K562 (cell line): ENCODE data around the gene LRP1-AS. TPM values are rescaled to one million over a fixed set of nuclear protein-coding genes. Genes with fewer than 3 reads are reported as not detected.

Source experiments
- BCL6 ChIP-seq: fragments of 250-450 bp; sonication (Bioruptor Pico); IDR thresholded peaks from 2 replicates; pipeline ENCODE4 v1.4.0; 2020
- BCLAF1 ChIP-seq, 2 experiments: fragments of 450-650 bp in 1 of 2; IDR thresholded peaks; 2 replicates each; pipeline ENCODE4 v1.6.1; 2011 to 2017; ENCODE audit warnings: low read depth in 2 of 2, antibody characterized with exemption in 1 of 2, borderline replicate concordance in 1 of 2, low read length in 1 of 2, mild to moderate bottlenecking in 1 of 2, mixed read lengths in 1 of 2; ENCODE audit not compliant: control insufficient read depth in 1 of 2
- CREB5 ChIP-seq: fragments of 250-450 bp; sonication (Bioruptor Pico); IDR thresholded peaks from 2 replicates; pipeline ENCODE4 v1.5.0; 2020; ENCODE audit warnings: mild to moderate bottlenecking
- CREBBP ChIP-seq: IDR thresholded peaks from one replicate; pipeline ENCODE4 v1.6.1; 2012; ENCODE audit warnings: low read depth, mild to moderate bottlenecking, control low read depth, inconsistent platforms, low read length
- DMBX1 ChIP-seq: fragments of 250-450 bp; sonication (Bioruptor Pico); IDR thresholded peaks from 2 replicates; pipeline ENCODE4 v1.8.0; 2022; ENCODE audit warnings: inconsistent platforms, mild to moderate bottlenecking, moderate library complexity, borderline replicate concordance
- FOXK2 ChIP-seq, 2 experiments: fragments of 450-650 bp; IDR thresholded peaks in 1 of 2; conservative IDR thresholded peaks in 1 of 2; 2 replicates each; pipeline ENCODE4 v1.6.1; 2016; ENCODE audit warnings: low read depth in 2 of 2, mild to moderate bottlenecking in 1 of 2
- IRF1 ChIP-seq: sonication (generic); formaldehyde crosslinking; IDR thresholded peaks from 2 replicates; pipeline ENCODE4 v1.8.0; 2022; ENCODE audit warnings: missing genetic modification reagents, mild to moderate bottlenecking, borderline replicate concordance
- NCOR1 ChIP-seq: fragments of 450-650 bp; IDR thresholded peaks from 2 replicates; pipeline ENCODE4 v1.6.1; 2016; ENCODE audit warnings: mild to moderate bottlenecking, moderate library complexity
- NR2C1 ChIP-seq, 2 experiments: fragments of 450-650 bp; IDR thresholded peaks; 2 replicates each; pipeline ENCODE4 v1.6.1; 2017; ENCODE audit warnings: mild to moderate bottlenecking in 2 of 2, antibody characterized with exemption in 1 of 2, inconsistent platforms in 1 of 2, missing compliant biosample characterization in 1 of 2, missing genetic modification characterization in 1 of 2
- POLR2A ChIP-seq: fragments of 450-650 bp; conservative IDR thresholded peaks from 2 replicates; pipeline ENCODE4 v1.6.1; 2016
- PRPF4 ChIP-seq: fragments of 200-400 bp; formaldehyde crosslinking; IDR thresholded peaks from one replicate; pipeline ENCODE4 v1.6.1; 2017; ENCODE audit warnings: low read length, low read depth, mild to moderate bottlenecking; ENCODE audit not compliant: insufficient read depth, poor library complexity, severe bottlenecking
- TRIM28 ChIP-seq: fragments of 450-650 bp; IDR thresholded peaks from 2 replicates; pipeline ENCODE4 v1.6.1; 2017
- ZBTB7A ChIP-seq: IDR thresholded peaks from 2 replicates; pipeline ENCODE4 v1.6.1; 2011; ENCODE audit warnings: low read depth, mild to moderate bottlenecking, low read length, moderate library complexity, borderline replicate concordance; ENCODE audit not compliant: control insufficient read depth
- ZNF347 ChIP-seq: fragments of 450-650 bp; formaldehyde crosslinking; IDR thresholded peaks from 2 replicates; pipeline ENCODE4 v1.4.0; 2020; ENCODE audit warnings: low read depth, mild to moderate bottlenecking, moderate library complexity
- polyA plus RNA-seq, 8 experiments: library from polyadenylated mRNA; depleted of rRNA in 4 of 8; stranded (reverse) in 5 of 8; unstranded in 3 of 8; fragments of >200 nt; fragmentation: Nextera tagmentation in 2 of 8; fragmentation: Illumina TruSeq in 1 of 8; extraction: Ambion mirVana in 2 of 8; extraction: Trizol in 1 of 8; gene quantifications; 2 replicates each; pipeline versions ENCODE4 v1.2.1 to v1.2.3, GENCODE V29; 2011 to 2014; ENCODE audit warnings: inconsistent platforms in 1 of 8, missing spikeins in 1 of 8
- total RNA-seq, 7 experiments: library from RNA; depleted of rRNA in 6 of 7; stranded (reverse); fragments of >200 nt in 6 of 7; fragmentation: Illumina TruSeq in 2 of 7; extraction: Trizol in 2 of 7; gene quantifications; 2 replicates each; pipeline versions ENCODE4 v1.2.1 to v1.2.3, GENCODE V29; 2011 to 2021; ENCODE audit warnings: low replicate concordance in 1 of 7
- TF ChIP-seq, protein P1 (sequence below), 2 experiments: IDR thresholded peaks; 2 replicates each; pipeline ENCODE4 v1.6.1; 2011; ENCODE audit warnings: borderline replicate concordance in 1 of 2, control low read depth in 1 of 2, low read depth in 1 of 2, low read length in 1 of 2, mild to moderate bottlenecking in 1 of 2, mixed read lengths in 1 of 2, moderate library complexity in 1 of 2; ENCODE audit not compliant: insufficient read depth in 1 of 2, insufficient read length in 1 of 2, poor library complexity in 1 of 2, severe bottlenecking in 1 of 2; ENCODE audit errors: extremely low read depth in 1 of 2
- TF ChIP-seq, protein P2 (sequence below): fragments of 250-450 bp; sonication (Bioruptor Pico); IDR thresholded peaks from 2 replicates; pipeline ENCODE4 v1.5.0; 2021; ENCODE audit warnings: mild to moderate bottlenecking, moderate library complexity

LRP1-AS gene
- total and polyA plus RNA-seq, 9 of the 15 experiments (the other 6 are each of a cell fraction or from before 2014, with no cell fraction given), result not detected

DNA sequence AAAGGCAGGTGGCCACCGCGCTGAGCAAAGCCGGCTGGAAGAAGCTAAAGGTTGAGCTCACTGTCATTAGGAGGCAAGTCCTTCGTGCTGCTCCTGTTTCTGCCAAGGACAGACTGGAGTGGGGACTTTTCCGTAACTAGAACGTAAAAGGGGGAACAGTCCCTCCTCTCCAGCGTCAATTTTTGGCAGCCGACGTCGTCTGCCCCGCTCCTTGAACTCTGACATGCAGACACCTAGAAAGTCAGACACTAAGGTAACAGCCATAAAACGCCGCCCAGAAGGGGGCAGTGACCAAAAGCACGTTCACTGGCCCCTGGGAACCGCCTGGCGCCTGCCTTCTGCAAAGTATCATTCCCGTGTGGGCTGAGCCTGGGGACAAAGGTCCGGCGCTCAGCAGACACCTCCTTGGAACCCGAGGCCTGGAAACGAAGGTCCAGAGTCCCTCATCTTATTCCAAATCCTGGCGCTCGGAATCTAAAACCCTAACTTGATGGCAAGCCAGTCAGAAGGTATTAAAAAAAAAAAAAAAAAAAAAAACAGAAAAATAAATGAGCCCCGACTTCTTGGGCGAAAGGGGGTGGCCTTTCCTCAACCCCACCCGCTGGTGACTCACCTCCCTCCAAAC, 20.2 kb downstream of the LRP1-AS start (continued):
- TF ChIP-seq, protein P1, sequence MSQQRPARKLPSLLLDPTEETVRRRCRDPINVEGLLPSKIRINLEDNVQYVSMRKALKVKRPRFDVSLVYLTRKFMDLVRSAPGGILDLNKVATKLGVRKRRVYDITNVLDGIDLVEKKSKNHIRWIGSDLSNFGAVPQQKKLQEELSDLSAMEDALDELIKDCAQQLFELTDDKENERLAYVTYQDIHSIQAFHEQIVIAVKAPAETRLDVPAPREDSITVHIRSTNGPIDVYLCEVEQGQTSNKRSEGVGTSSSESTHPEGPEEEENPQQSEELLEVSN (IDR thresholded peaks at IDR 0.05; ENCODE audit: borderline replicate concordance in 1 of 2, extremely low read depth in 1 of 2, insufficient read depth in 1 of 2, insufficient read length in 1 of 2, low read depth in 1 of 2, low read length in 1 of 2, poor library complexity in 1 of 2, severe bottlenecking in 1 of 2), result peak; percentile 38 to 73
- TF ChIP-seq NCOR1 (no peak), BCLAF1 (IDR thresholded peaks at IDR 0.05; ENCODE audit: borderline replicate concordance in 1 of 2, control insufficient read depth in 1 of 2, low read depth in 2 of 2, low read length in 1 of 2) (no peak), ZNF347 (CRISPR knock-in tag) (no peak), PRPF4 (no peak), CREB5 (CRISPR knock-in tag) (no peak), BCL6 (CRISPR knock-in tag) (no peak), ZBTB7A (peak; percentile 52; the same call in 1 of the 2 replicates), NR2C1 (IDR thresholded peaks at IDR 0.05) (peak; percentile 58; the same call in 1 of the 2 replicates), NR2C1 (tag; IDR thresholded peaks at IDR 0.05) (0 out of 2 replicates have a peak, but pooled peaks have one; percentile 39), FOXK2 (conservative IDR thresholded peaks at IDR 0.05 in 1 of 2, IDR thresholded peaks at IDR 0.05 in 1 of 2; ENCODE audit: low read depth in 2 of 2) (no peak; a peak in 1 of 4 replicates), DMBX1 (CRISPR knock-in tag) (no peak), POLR2A (0 out of 2 replicates have a peak, but pooled peaks have one; percentile 36), IRF1 (CRISPR knock-in tag) (no peak), CREBBP (no peak), TRIM28 (0 out of 2 replicates have a peak, but pooled peaks have one; percentile 28)
- TF ChIP-seq, protein P2, sequence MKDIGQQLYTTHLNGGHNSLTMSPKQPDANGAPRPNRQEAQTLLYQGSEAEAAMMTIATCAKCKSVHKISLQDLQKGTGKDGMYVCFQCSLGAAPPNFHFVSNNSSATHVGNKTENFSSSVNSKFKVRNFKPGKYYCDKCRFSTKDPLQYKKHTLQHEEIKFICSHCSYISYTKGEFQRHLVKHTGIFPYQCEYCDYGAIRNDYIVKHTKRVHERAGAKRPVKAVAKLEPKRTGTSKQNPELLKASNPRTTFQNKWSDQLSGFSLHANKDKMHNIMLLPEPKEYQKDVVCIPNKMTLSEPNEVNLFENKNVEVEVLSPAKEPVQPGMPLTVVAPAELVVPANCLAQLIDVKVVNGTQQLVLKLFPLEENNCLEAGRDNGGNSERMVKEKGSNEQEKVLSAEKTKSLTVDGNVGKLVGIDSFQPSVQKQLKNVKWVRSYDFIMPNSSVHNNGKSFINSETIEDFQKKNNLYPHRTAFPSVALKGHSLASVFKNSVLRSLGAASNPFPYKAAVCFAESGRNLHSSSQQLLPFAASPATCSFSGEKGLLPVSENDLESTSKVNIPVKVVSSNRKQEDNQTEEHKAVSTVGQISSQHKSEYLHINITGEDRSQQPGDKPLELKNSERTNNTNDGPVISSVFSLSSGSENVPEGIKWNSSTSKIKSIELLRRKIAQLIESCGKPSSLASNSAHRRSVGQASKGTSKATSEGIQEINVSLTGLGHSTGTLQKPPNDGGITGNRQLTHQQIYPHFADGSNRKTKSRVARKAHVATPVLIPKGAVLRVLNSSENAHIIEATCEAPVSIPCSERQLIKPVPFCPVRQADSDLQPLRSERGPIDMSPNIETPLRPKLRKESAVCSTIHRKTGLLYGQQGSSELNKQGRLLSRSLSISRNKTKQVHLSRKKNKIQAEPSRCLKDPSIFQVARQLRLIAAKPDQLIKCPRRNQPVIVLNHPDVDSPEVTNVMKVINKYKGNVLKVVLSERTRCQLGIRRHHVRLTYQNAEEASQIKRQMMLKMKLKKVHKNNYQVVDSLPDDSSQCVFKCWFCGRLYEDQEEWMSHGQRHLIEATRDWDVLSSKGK (CRISPR knock-in tag), result no peak
